Smooth muscle cell (in vitro differentiated cells): ENCODE data around the gene BTBD3. TPM values are rescaled to one million over a fixed set of nuclear protein-coding genes. Genes with fewer than 3 reads are reported as not detected.

ENCODE experiments used
- DNase-seq: peaks from one replicate; lab custom pipeline; 2025; ENCODE audit not compliant: unreplicated experiment; lab: John Stamatoyannopoulos, UW
- H2AFZ ChIP-seq: fragments of 200-600 bp; sonication (generic); 2 replicates; pipeline ENCODE4 v1.6.0; 2016; ENCODE audit warnings: antibody characterized with exemption, low read depth, mild to moderate bottlenecking
- H3F3A ChIP-seq: fragments of 200-600 bp; sonication (generic); 2 replicates; pipeline ENCODE4 v1.6.0; 2017; ENCODE audit warnings: antibody characterized with exemption, low read depth
- H3K27ac ChIP-seq: fragments of 200-600 bp; sonication (generic); 2 replicates; pipeline ENCODE4 v1.5.1; 2016; ENCODE audit warnings: low read depth, mild to moderate bottlenecking
- H3K27me3 ChIP-seq: fragments of 200-600 bp; sonication (generic); 2 replicates; pipeline ENCODE4 v1.6.1; 2016; ENCODE audit warnings: low read depth, mild to moderate bottlenecking
- H3K36me3 ChIP-seq: fragments of 200-600 bp; sonication (generic); 2 replicates; pipeline ENCODE4 v1.5.1; 2016; ENCODE audit warnings: low read depth
- H3K4me1 ChIP-seq: fragments of 200-600 bp; sonication (generic); 2 replicates; pipeline ENCODE4 v1.5.1; 2016; ENCODE audit warnings: low read depth
- H3K4me2 ChIP-seq: fragments of 200-600 bp; sonication (generic); 2 replicates; pipeline ENCODE4 v1.6.0; 2016; ENCODE audit warnings: mild to moderate bottlenecking
- H3K4me3 ChIP-seq: fragments of 200-600 bp; sonication (generic); 2 replicates; pipeline ENCODE4 v1.5.1; 2016; ENCODE audit warnings: mild to moderate bottlenecking
- H3K79me2 ChIP-seq: fragments of 200-600 bp; sonication (generic); 2 replicates; pipeline ENCODE4 v1.6.0; 2016; ENCODE audit warnings: low read depth, mild to moderate bottlenecking
- H3K9ac ChIP-seq: fragments of 200-600 bp; sonication (generic); 2 replicates; pipeline ENCODE4 v1.6.0; 2016; ENCODE audit warnings: low read depth
- H3K9me3 ChIP-seq: fragments of 200-600 bp; sonication (generic); replicated peaks from 2 replicates; pipeline ENCODE4 v1.5.1; 2016; ENCODE audit warnings: low read depth
- H4K20me1 ChIP-seq: fragments of 200-600 bp; sonication (generic); 2 replicates; pipeline ENCODE4 v1.6.0; 2016; ENCODE audit warnings: low read depth
- WGBS: methylation state at CpG from one replicate; pipeline ENCODE4 v1.1.7; 2016; ENCODE audit warnings: low lambda C conversion rate; 5-methylcytosine and 5-hydroxymethylcytosine counted together
- polyA plus RNA-seq: library from polyadenylated mRNA; unstranded; fragments of >200 nt; fragmentation: Nextera tagmentation; extraction: Ambion mirVana; gene quantifications from 2 replicates; pipeline ENCODE4 v1.2.1, GENCODE V29; 2016
- total RNA-seq: library from RNA; depleted of rRNA; stranded (reverse); fragments of >200 nt; gene quantifications from 2 replicates; pipeline ENCODE4 v1.2.3, GENCODE V29; 2014
- TF ChIP-seq, protein P1 (sequence below): fragments of 200-600 bp; sonication (generic); IDR thresholded peaks from 2 replicates; pipeline ENCODE4 v1.5.1; 2017; ENCODE audit warnings: borderline replicate concordance, mild to moderate bottlenecking, antibody characterized with exemption; ENCODE audit not compliant: insufficient read depth, poor library complexity, severe bottlenecking

BTBD3 gene
- total and polyA plus RNA-seq, 2 experiments from 2014 or later: 17.5 to 70.1 TPM

DNA sequence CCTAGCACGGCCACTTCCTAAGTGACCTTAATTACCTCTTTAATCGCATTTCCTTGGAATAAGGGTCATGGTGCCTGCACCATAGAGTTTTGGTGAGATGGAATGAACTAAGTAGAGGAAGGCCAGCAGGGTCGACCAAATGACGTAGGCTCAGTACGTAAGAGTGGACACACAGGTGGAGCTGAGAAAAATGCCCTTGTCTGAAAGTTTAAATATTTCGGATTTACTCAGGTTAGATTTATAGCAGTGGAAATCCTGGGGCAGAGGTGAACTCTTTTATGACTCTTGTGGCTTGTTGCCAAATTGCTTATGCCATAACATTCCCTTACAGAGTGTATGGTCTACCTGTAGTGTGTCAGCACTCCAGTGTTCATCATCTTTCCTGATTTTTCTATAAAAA lies 23.6 kb upstream of the BTBD3 start:
- 81% methylated on average over 6 of the region's 6 CpGs for WGBS
- peaks cover 35% of the 10 kb centered on the region for H3K4me1 ChIP-seq
- TF ChIP-seq, protein P1, sequence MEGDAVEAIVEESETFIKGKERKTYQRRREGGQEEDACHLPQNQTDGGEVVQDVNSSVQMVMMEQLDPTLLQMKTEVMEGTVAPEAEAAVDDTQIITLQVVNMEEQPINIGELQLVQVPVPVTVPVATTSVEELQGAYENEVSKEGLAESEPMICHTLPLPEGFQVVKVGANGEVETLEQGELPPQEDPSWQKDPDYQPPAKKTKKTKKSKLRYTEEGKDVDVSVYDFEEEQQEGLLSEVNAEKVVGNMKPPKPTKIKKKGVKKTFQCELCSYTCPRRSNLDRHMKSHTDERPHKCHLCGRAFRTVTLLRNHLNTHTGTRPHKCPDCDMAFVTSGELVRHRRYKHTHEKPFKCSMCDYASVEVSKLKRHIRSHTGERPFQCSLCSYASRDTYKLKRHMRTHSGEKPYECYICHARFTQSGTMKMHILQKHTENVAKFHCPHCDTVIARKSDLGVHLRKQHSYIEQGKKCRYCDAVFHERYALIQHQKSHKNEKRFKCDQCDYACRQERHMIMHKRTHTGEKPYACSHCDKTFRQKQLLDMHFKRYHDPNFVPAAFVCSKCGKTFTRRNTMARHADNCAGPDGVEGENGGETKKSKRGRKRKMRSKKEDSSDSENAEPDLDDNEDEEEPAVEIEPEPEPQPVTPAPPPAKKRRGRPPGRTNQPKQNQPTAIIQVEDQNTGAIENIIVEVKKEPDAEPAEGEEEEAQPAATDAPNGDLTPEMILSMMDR: no peak
- no peak overlapping the region for H2AFZ ChIP-seq
- peaks cover 26% of the 10 kb centered on the region for H4K20me1 ChIP-seq
- peaks cover 3% of the 10 kb centered on the region for H3F3A ChIP-seq
- H3K9ac ChIP-seq: no peak overlapping the region
- peak overlapping the region; percentile 84 for H3K27ac ChIP-seq
- peaks cover 77% of the 10 kb centered on the region for H3K79me2 ChIP-seq
- DNase-seq: no peak
- H3K9me3 ChIP-seq: no peaks in the 10 kb centered on the region
- peak overlapping the region; percentile 61 for H3K4me3 ChIP-seq
- H3K27me3 ChIP-seq: no peaks in the 10 kb centered on the region
- H3K4me2 ChIP-seq: peak overlapping the region; percentile 96
- H3K36me3 ChIP-seq: no peaks in the 10 kb centered on the region

DNA sequence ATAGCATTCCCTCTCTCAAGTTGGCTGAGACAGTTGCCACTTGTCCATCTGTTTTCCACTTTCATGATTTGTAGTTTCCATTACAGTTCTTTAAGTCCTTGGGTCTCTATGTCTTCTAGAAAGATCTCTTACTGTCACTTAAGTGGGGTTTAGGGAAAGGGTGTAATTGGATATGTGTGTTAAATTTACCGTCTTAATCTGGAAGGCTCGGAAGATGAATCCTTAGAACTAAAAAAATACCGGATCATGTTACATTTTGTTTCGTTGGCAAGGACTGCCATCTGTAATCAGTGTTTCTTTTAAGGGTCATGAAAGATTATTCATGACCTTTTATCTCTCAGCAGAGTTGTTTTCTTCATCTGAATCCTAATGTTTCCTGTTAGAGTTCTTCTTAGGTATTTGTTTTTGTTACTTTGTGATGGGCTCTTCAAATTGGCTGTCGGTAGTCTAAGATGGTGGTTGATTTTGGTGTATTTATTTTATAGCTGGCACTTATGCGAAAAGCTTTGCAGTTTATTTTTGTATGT lies 21.8 kb upstream of the BTBD3 start:
- TF ChIP-seq, protein P1: no peak
- H2AFZ ChIP-seq: no peak overlapping the region
- WGBS: 46% methylated on average over 6 of the region's 6 CpGs
- DNase-seq: no peak
- H3K79me2 ChIP-seq: peaks cover 96% of the 10 kb centered on the region
- H3F3A ChIP-seq: peaks cover 1% of the 10 kb centered on the region
- H3K4me3 ChIP-seq: no peak overlapping the region
- no peaks in the 10 kb centered on the region for H3K9me3 ChIP-seq
- peaks cover 30% of the 10 kb centered on the region for H3K4me1 ChIP-seq
- H4K20me1 ChIP-seq: peaks cover 28% of the 10 kb centered on the region
- H3K4me2 ChIP-seq: peak overlapping the region; percentile 31
- H3K27me3 ChIP-seq: no peaks in the 10 kb centered on the region
- H3K9ac ChIP-seq: no peak overlapping the region
- H3K36me3 ChIP-seq: no peaks in the 10 kb centered on the region
- H3K27ac ChIP-seq: peak overlapping the region; percentile 21

DNA sequence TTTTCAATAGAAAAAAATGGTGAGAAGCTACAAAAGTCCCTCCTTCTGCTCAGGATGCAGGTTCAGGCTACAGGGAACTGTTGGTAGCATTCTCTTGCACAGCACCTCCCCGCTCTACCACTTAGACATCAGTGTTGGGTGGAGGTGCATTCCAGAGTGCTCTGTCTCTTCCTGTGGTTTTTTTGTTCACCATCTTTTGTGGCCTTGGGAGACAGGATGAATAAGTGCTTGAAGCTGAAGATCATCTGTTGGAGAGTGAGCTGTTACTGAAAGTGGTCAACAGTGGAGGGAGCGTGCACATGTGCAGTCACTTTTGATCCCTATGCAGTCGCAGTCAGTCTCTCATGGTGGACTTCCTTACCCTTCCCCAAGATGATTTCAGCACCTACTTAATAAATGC lies 16.6 kb upstream of the BTBD3 start:
- Histone ChIP-seq H2AFZ (no peak overlapping the region), H3K9me3 (no peaks in the 10 kb centered on the region), H3K9ac (no peak overlapping the region), H4K20me1 (peaks cover 37% of the 10 kb centered on the region), H3K27ac (peak overlapping the region; percentile 85), H3K27me3 (no peaks in the 10 kb centered on the region), H3K4me3 (no peak overlapping the region), H3K4me2 (peak overlapping the region; percentile 45), H3F3A (peaks cover 9% of the 10 kb centered on the region), H3K36me3 (no peaks in the 10 kb centered on the region), H3K4me1 (peaks cover 27% of the 10 kb centered on the region), H3K79me2 (peaks cover 91% of the 10 kb centered on the region)
- 29% methylated on average over 3 of the region's 3 CpGs for WGBS
- DNase-seq: no peak
- TF ChIP-seq, protein P1: no peak

GRCh38 chr20:11902285-11902697 lies 15.4 kb upstream of the BTBD3 start:
- Histone ChIP-seq H3F3A (peaks cover 9% of the 10 kb centered on the region), H3K27ac (peak overlapping the region; percentile 85), H3K4me2 (peak overlapping the region; percentile 45), H2AFZ (no peak overlapping the region), H3K4me1 (peaks cover 36% of the 10 kb centered on the region), H3K9me3 (no peaks in the 10 kb centered on the region), H4K20me1 (peaks cover 43% of the 10 kb centered on the region), H3K27me3 (no peaks in the 10 kb centered on the region), H3K36me3 (no peaks in the 10 kb centered on the region), H3K4me3 (no peak overlapping the region), H3K9ac (peak overlapping the region; percentile 6), H3K79me2 (peaks cover 91% of the 10 kb centered on the region)
- no peak for DNase-seq
- 48% methylated on average over 2 of the region's 2 CpGs for WGBS
- TF ChIP-seq, protein P1: no peak
